T-helper 1 cell treated with Interleukin-12 subunit alpha and Interleukin-12 subunit beta and Interleukin-4 antibody, amounts not matched to agents 30 ng/mL and 1 ng/mL, for 36 hours (primary cell): ENCODE measurements around the gene COL8A2. TPM values are rescaled to one million over a fixed set of nuclear protein-coding genes. Genes with fewer than 3 reads are reported as not detected.

ENCODE experiments used
- intact Hi-C: fragments of 100-400 bp; cut with micrococcal nuclease; formaldehyde crosslinking; loops from one replicate; pipeline ENCODE4 v1.15.1; 2024
- total RNA-seq: library from RNA; stranded (reverse); gene quantifications from 2 replicates; pipeline ENCODE4 v1.2.3, GENCODE V29; 2022

The COL8A2 gene
- total RNA-seq, 1 donor from 2014 or later = not detected

DNA sequence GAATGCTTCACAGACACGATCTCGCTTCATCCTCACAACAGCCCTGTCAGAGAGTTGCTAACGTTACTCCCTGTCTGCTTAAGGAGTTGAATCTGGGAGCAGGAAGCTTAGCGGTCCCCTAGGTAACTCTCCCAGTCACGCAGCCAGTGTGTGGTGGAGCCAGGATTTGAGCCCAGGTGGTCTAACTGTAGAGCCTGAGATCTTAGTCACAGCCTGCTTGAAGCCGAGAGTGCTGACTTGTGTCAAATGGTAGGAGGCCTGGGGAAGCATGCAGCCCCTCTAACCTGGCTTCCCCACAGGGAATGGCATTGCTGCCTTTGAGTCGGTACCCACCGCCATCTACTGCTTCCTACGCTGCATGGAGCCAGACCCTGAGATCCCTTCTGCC is 32.2 kb downstream of the COL8A2 start:
- intact Hi-C loops = no loop called here

DNA sequence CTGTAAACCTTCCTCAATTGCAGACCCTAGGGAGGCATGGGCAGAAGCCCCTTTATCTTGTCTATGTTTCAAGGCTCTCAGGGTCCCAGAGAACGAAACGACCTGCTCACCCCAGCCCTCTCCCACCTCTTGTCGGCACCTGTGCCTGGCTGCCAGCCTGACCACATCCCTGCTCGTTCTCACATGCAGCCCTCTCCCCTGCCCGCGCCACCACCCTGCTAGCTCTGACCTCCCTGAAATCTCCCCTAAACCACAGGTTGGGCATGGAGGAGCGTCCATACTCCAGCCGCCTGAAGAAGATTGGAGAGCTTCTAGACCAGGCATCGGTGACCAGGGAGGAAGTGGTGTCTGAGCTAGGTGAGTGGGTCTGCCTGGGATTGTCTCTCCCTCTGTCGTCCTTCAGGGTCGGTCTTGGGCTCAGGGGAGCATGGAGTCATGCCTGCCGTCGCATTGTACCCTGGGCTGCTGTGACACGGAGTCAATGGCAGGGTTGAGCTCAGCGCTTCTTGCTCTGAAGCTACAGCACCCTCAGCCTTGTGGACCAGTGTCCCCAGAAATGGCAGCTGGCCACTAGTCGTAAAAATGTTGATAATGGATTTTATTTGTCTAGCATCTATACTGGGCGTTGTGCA is 32.7 kb downstream of the COL8A2 start:
- intact Hi-C loops = no loop called here

- intact Hi-C loops = no loop called here
Measured at GRCh38 chr1:36091698-36092097, 33.3 kb downstream of the COL8A2 start.

DNA sequence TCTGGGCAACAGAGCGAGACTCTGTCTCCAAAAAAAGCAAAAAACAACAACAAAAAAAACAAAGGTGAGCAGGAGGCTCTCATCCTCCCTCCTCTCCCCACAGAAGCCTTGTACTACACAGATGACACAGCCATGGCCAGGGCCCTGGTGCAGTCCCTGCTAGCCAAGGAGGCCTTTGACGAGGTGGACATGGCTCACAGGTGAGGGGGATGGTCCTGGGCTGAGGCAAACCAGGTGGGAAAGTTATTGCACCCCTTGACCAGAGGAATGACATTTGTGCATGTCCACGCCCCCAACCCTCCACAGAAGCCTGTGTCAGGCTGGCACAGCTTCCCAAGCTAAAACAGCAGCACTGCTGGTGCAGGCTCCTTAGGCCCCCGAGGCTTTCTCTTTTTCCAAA is 33.9 kb downstream of the COL8A2 start:
- intact Hi-C loops = no loop called here

DNA sequence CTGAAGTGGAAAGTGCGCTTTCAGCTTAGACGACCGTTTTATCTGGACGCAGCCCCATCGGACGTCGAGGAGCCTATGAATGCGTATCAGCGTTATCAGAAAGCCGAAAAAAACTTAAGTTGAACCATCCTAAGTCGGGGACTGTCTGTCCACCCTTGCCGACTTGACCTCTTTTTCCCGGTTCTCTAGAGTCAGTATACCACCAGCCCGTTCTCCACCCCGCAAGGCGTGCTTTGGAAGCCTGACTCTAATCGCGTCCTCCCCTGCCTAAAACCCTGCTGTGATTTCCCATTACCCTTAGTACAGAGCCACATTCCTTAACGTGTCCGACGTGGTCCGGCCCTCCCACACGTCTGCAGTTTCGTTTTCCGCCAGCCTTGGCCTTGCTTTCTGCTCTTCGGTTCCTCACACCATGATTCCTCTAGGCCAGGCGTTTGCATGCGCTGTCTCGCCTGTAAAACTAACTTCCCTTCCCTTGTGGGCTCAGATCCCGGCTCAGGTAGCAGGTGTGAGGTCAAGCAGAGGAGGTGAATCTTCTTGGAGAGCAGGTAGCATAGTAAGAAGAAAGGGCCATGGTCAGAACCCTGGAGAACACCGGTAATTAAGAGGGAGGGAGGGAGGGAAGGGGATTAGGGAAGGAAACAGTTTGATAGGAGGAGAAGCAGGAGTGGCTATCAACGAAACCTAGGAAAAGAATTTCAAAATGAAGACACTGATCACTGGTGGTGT is 35.5 kb downstream of the COL8A2 start:
- intact Hi-C loops = loop anchor here (1.0 to 5.0 kb wide), 3 partner anchors 10 to 1232 kb away; partner anchors contain the start of gene SMIM12

DNA sequence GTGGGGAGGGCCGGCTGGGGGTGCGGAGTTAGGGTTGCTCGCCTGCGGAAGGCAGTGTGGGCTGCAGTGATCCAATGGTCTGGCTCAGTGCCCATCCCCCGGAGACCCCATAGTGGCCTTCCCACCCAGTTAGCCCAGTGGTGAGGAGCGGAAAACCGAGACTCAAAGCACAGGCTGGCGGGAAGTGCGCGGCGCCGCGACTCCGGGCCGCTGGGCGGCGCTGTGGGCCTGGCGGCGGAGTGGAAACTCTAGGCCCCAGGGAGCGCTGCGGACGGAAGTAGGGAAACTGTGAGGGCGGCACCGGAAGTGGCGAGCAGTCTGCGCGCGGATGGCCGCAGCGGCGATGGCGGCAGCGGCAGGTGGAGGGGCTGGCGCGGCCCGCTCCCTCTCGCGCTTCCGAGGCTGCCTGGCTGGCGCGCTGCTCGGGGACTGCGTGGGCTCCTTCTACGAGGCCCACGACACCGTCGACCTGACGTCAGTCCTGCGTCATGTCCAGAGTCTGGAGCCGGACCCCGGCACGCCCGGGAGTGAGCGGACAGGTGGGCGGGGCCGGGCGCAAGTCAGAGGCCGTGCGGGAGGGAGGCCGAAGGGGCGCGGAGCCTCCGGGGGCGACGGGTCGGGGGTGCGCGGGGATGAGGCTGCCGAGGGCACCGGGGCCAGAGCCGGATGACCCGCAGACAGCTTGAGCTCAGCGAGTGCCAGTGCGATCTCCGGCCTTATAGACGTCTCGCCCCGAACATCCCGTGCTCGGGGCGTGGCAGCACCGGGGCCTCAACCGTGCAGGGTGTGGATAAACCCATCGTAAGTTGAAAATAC is 36.2 kb downstream of the COL8A2 start, which contains the start of gene ADPRS:
Gene ADPRS (plus strand): TSS at position 316 of the 816 bp plus-strand sequence. CDS start 13 bp downstream, at position 329.
- intact Hi-C loops = loop anchor here (1.0 to 5.0 kb wide), 9 partner anchors 11 to 1231 kb away; partner anchors contain the start of genes AGO1, LSM10, SMIM12 and THRAP3

DNA sequence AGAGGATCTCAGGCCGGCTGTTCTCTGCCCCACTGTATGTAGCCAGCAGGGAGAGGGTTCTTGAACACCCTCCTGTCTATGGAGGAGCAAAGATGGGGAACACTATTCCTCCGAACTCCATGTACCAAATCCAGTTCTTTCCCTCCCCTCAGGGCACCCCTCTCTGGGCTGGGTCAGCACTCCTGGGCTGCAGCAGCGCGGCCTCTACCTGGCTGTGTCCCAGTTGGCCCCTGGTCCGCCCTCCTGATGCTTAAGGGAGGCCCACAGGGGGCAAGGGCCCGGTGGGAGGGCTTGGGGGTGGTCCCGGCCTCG is 36.8 kb downstream of the COL8A2 start:
- intact Hi-C loops = loop anchor here (1.0 to 5.0 kb wide), 8 partner anchors 61 to 1231 kb away; partner anchors contain the start of genes AGO1, LSM10, SMIM12 and THRAP3

DNA sequence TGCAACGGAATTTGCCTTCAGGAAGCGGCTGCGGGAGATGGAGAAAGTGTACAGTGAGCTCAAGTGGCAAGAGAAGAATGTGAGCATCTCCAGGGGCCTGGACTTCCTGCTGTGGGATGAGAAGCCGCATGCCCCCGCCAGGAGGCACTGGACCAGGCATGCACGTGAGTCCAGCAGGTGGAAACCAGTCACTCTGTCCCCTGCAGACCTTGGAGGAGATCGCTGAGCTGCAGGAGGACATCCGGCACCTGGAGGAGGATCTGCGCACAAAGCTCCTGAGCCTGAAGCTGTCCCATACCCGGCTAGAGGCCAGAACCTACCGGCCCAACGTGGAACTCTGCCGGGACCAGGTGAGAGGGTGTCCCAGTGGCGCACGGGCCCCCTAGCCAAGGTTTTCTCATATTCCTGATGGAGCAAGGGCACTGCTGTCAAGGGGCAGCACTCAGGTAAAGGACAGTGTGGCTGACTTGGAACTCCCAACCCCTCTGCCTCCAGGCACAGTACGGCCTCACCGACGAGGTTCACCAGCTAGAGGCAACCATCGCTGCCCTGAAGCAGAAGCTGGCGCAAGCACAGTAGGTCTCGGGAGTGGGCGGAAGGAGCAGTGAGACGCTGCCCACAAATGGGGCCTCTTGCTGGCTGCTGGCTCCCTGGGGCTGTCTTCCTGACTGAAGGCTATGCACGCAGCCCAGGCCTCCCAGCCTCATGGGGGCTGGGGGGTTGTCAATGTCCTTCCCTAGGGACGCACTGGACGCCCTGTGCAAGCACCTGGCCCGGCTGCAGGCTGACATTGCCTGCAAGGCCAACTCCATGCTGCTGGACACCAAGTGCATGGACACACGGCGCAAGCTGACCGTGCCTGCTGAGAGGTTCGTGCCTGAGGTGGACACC is 37.5 kb downstream of the COL8A2 start:
- intact Hi-C loops = loop anchor here (1.0 to 5.0 kb wide), 8 partner anchors 62 to 1230 kb away; partner anchors contain the start of genes AGO1, LSM10, SMIM12 and THRAP3

GRCh38 chr1:36086529-36087232 is 38.3 kb downstream of the COL8A2 start:
- intact Hi-C loops = loop anchor here (5.0 kb wide), 2 partner anchors 274 to 1229 kb away; partner anchors contain the start of gene SMIM12

DNA sequence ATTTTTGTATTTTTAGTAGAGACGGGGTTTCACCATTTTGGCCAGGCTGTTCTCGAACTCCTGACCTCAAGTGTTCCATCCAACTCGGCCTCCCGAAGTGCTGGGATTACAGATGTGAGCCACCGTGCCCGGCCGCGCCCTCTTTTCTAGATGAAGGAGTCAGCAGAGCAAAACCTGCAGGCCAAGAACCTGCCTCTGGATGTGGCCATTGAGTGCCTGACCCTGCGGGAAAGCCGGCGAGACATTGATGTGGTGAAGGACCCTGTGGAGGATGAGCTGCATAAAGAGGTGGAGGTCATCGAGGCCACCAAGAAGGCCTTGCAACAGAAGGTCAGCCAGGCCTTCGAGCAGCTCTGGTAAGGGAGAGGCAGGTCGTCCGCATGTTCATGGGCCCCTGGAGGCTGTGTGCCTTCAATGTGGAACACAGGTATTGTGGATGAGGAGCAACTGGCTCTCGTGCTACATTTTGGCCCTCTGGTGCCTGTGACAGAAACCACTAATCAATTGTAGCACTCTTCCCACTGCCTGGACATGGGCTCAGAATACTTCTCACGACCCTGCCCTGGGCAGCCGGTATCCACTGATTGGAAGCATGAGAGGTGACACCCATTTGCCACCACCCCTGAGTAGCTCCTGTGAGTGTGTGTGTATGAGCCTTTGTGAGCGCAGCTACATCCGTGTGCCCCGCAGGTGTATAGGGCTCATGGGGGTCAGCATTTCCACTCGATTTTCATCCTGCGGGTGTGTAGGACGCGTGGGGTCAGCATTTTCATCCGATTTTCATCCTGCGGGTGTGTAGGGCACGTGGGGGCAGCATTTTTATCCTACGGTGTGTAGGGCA is 39.1 kb downstream of the COL8A2 start:
- intact Hi-C loops = loop anchor here (5.0 kb wide), 2 partner anchors 274 to 1229 kb away; partner anchors contain the start of gene SMIM12

DNA sequence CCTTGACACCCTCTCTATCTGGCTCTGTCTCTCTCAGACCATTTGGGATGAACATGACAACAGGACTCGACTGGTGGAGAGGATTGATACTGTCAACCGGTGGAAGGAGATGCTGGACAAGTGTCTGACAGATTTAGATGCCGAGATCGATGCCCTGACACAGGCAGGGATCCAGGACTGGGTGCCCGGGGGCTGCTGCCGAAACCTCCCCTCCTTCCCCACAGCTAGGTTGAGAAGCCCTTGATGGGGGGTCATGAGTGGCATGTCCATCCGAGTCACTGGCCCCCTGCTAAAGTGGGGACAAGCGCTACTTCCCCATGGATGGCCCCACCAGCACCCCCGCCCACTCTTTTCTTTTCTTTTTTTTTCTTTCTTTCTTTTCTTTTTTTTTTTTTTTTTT is 39.9 kb downstream of the COL8A2 start:
- intact Hi-C loops = loop anchor here (5.0 kb wide), 2 partner anchors 273 to 1228 kb away; partner anchors contain the start of gene SMIM12

GRCh38 chr1:36084497-36085115 is 40.4 kb downstream of the COL8A2 start:
- intact Hi-C loops = loop anchor here (5.0 kb wide), 2 partner anchors 272 to 1227 kb away; partner anchors contain the start of gene SMIM12

GRCh38 chr1:36083635-36084496 is 41.2 kb downstream of the COL8A2 start, which contains the start of gene TEKT2:
TEKT2 (plus strand) TSS chr1:36084094; CDS start chr1:36084922, 828 bp downstream.
- intact Hi-C loops = no loop called here

DNA sequence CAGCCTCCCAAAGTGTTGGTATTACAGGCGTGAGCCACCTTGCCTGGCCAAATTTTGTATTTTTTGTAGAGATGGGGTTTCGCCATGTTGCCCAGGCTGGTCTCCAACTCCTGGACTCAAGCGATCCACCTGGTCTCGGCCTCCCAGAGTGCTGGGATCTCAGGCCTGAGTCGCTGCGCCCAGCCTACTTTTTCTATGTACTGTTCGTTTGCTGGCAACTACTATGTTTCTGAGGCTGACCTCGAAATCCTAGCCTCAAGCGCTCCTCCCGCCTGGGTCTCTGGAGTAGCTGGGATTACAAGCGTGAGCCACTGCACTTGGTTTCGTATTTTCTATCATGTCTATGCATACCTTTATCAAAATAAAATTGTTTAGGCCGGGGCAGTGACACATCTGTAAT is 41.8 kb downstream of the COL8A2 start:
- intact Hi-C loops = no loop called here

- intact Hi-C loops = no loop called here
Measured at GRCh38 chr1:36081926-36082485, 43.0 kb downstream of the COL8A2 start.

GRCh38 chr1:36080801-36081200 is 44.2 kb downstream of the COL8A2 start:
- intact Hi-C loops = no loop called here

GRCh38 chr1:36080236-36080635 is 44.8 kb downstream of the COL8A2 start:
- intact Hi-C loops = no loop called here
